DMS153 treated with DMSO at 0.1 percent for 48 hours (cell line): ENCODE measurements around the gene MGAT4A.

Source experiments
- DNase-seq: peaks from one replicate; lab custom pipeline; 2025; ENCODE audit not compliant: unreplicated experiment; lab: John Stamatoyannopoulos, UW

The MGAT4A gene

DNA sequence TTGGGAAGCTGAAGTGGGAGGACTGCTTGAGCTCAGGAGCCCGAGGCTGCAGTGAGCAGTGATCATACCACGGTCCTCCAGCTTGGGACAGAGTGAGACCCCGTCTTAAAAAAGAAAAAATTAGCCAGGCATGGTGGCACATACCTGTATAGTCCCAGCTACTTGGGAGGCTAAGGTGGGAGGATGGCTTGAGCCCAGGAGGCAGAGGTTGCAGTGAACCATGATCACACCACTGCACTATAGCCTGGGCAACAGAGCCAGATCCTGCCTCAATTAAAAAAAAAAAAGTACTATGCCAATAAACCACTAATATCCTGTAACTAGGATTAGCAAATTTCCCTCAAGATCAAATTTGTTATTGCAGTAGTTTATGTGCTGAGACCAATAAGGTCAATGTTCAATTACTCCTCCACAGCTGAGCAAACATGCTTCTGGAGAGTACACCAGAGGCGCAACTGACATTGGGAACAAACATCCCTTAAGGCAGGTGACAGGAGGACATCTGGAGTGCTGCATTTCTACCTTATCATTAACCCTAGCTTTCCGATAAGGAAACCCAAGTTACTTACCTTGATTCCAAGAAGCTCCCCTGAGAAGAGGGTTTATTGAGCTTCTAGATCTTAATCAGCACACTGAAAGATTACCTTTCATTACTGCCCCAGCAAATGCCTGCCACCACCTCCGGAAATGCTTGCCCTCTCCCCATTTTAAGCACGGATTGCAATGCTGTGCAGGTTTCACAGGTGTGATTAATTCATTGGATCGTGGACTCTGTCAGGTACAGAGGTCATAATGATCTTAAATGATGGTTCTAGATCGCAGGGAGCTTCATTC is 26.2 kb downstream of the MGAT4A start:
- peak; percentile 51 for DNase-seq

- no peak for DNase-seq
These were observed 27.2 kb downstream of the MGAT4A start for GRCh38 chr2:98703738-98704137.

DNA sequence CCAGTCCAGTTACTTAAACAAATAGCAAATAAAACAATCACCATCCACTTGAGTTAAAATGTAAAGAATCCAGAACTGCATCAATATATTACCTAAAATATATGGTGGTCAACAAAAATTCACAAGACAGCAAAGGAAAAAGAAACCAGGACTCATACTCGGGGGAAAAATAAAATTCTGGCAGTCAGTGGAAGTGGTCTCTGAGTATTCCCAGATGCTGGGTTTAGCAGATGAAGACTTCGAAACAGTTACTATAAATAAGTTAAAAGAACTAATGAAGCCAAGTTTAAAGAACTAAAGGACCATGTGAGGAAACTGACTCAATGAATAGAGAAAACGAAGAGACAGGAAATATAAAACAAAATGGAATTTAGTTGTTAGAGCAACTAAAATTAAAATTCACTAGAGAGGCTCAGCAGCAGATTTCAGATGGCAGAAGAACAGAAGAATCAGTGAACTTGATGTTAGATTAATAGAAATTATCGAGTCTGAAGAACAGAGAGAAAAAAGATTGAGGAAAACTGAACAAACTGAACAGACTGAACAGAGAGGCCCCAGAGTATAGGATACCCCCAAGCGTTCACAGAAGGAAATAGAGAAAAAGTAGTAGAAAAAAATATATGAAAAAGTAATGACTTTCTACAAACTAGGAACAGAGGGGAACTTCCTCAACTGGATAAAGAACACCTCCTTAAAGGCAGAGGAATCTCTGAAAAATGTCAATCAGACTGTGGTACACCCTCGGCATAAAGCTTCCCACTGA is 27.9 kb downstream of the MGAT4A start:
- no peak for DNase-seq

GRCh38 chr2:98702127-98702802 is 28.7 kb downstream of the MGAT4A start:
- DNase-seq, result no peak

DNA sequence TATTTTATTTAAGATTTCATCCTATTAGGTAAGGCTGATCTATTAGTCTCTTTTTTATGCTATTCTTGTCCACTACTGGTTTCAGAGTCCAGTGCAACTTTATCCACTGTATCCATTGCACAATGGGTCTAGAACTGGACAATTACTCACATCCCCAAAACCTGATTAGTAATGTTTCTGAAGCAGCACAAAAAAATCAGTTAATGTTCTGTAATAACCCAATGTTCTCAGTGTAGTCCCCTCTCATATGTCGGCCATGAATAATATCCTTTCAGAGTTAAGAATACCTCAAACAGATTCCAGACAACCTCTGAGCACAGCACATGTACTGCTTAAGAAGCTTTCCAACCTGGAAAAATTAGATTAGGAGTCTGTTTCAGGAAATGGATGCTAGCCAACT is 29.7 kb downstream of the MGAT4A start:
- no peak for DNase-seq

DNA sequence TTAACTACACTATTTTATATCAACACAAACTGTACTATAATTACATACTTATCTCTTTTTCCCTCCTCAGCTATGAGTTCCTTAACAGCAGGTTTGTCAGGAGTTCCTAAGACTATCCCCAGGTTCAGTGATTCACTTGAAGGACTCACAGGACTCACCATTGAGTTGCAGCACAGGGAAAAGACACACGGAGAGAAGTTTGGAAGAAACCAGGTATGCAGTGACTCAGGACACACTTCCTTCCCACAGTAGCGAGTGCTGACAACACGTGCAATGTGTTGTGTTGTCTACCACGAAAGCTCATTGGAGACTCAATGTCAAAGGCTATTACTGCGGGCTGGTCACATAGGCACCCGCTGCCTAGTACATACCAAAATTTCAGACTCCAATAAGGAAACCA is 32.0 kb downstream of the MGAT4A start:
- no peak for DNase-seq

GRCh38 chr2:98697651-98698337 is 33.1 kb downstream of the MGAT4A start:
- no peak for DNase-seq

DNA sequence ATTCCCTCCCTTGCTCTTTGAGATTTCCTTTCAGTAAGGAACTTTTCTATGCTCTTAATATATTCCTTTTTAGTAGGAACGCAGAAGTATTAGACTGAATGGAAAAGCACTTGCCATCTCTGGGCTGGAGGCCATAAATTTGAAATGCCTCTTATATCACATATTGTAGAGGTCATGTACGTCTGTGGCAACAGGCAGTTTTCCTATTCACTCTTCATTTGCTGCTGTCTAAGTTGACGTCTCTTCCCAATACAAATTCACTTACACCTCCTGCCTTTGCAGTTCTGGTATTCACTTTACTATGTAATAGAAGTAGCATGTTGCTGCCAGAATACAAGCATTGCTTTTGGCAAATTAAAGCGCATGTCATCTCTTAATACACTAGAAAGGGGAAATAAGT is 34.7 kb downstream of the MGAT4A start:
- no peak for DNase-seq

- no peak for DNase-seq
These were observed 35.7 kb downstream of the MGAT4A start for GRCh38 chr2:98695255-98695654.

DNA sequence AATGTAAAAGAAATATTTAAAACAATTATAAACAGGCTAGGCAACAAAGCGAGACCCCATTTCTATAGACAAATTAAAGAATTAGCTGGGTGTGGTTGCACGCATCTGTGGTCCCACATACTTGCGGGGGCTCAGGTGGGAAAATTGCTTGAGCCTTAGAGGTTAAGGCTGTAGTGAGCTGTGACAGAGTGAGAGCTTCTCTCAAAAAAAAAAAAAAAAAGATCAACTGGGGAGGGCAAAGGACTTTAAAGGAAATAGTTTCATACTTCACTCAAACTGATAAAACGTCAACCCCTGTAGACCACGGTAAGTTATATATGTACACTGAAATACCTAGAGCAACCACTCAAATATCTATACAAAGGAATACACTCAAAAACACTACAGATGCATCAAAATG is 37.5 kb downstream of the MGAT4A start:
- no peak for DNase-seq

GRCh38 chr2:98692090-98693054 is 38.6 kb downstream of the MGAT4A start:
- no peak for DNase-seq

DNA sequence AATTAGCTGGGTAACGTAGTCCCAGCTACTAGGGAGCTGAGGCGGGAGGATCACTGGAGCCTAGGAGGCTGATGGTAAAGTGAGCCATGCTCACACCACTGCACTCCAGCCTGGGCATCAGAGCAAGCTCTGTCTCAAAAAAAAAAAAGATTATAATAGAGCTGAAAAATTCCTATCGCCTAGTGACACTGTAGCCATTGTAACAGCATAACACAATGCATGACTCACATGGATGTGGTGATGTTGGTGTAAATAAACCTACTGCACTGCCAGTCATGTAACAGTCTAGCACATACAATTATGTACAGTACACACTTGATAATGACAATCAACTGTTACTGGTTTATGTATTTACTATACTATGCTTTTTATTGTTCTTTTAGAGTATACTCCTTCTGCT is 39.6 kb downstream of the MGAT4A start:
- no peak for DNase-seq

- no peak for DNase-seq
These were observed 44.7 kb downstream of the MGAT4A start for GRCh38 chr2:98685930-98686887.

- no peak for DNase-seq
These were observed 47.2 kb downstream of the MGAT4A start for GRCh38 chr2:98683728-98684127.

- DNase-seq, result no peak
These were observed 54.2 kb downstream of the MGAT4A start for GRCh38 chr2:98676742-98677141.

DNA sequence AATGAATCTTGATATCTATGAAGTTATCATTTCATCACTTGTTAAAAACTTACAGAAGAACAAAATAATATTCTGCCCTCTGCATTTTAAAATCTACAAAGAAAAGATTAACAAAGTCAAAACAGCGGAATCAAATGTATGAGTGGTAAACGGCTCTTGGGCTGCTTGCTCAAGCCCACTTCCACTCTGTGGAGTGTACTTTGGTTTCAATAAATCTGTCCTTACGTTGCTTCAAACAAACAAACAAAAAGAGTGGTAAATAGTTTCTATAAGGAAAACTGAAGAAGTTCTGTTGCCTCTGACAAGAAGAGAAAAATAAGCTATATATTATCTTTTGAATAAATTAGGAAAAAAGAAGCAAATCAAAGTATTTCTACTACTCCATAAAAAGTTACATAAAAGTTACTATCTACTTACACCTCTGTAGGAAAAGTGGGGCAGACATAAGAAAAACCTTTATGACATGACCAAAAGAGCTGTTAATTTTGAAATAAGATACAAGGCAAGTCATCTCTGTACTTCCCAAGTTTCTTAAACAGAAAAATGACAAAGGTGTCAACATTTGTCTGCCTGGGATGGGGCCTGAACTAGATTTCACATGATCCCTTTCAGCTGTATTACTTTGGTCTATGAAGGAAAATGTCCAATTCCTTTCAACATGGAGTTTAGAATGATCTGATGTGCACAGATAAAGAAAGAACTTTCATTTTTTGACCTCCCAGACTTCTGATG is 56.5 kb downstream of the MGAT4A start:
- no peak for DNase-seq

GRCh38 chr2:98669675-98670074 is 61.3 kb downstream of the MGAT4A start:
- no peak for DNase-seq

DNA sequence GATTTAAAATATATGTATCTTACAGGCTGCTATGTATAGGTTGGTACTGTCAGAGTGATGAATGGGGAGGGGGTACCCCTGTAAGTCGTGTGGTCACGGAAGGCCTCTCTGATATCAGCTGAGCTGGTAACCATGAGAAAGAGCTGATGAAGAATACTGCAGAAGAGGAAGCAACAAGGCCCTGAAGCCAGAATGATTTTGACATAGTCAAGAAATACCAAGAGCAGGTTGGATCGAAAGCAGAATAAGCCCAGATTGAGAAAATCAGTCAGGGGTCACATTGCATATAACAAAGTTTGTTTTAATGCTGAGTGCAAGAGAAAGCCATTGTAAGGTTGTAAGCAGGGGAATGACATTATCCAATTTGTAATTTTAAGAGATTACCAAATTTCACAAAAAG is 65.3 kb downstream of the MGAT4A start:
- DNase-seq, result no peak
